Vagina (tissue), 2 donors: ENCODE data around the gene GRIPAP1. TPM values are rescaled to one million over a fixed set of nuclear protein-coding genes. Genes with fewer than 3 reads are reported as not detected.

Source experiments
- DNase-seq, 2 donors: peaks; one replicate each; pipeline ENCODE4 v3.0.0-alpha.2; 2017; ENCODE audit errors: extremely low spot score in 2 of 2
- H3K27ac ChIP-seq: fragments of 200-600 bp; sonication (generic); one replicate; pipeline ENCODE4 v1.5.1; 2019
- H3K27me3 ChIP-seq: fragments of 200-600 bp; sonication (generic); one replicate; pipeline ENCODE4 v1.5.1; 2019
- H3K36me3 ChIP-seq, 2 donors: fragments of 200-600 bp; sonication (generic); one replicate each; pipeline ENCODE4 v1.5.1; 2017 to 2019
- H3K4me1 ChIP-seq: fragments of 200-600 bp; sonication (generic); one replicate; pipeline ENCODE4 v1.5.1; 2019
- H3K4me3 ChIP-seq, 2 donors: fragments of 200-600 bp; sonication (generic); 1 replicate in 1 of 2; 2 replicates in 1 of 2; pipeline ENCODE4 v1.5.1; 2016 to 2019
- H3K9me3 ChIP-seq: fragments of 200-600 bp; sonication (generic); one replicate; pipeline ENCODE4 v1.5.1; 2019
- POLR2A ChIP-seq, 2 donors: fragments of 450-650 bp; IDR thresholded peaks; one replicate each; pipeline ENCODE4 v1.6.1; 2017; ENCODE audit warnings: antibody characterized with exemption in 2 of 2, mild to moderate bottlenecking in 2 of 2, moderate library complexity in 2 of 2
- POLR2AphosphoS5 ChIP-seq, 2 donors: sonication (generic); formaldehyde crosslinking; IDR thresholded peaks; one replicate each; pipeline ENCODE4 v1.9.0; 2017; ENCODE audit warnings: antibody characterized with exemption in 2 of 2, mild to moderate bottlenecking in 2 of 2, low read depth in 1 of 2; ENCODE audit not compliant: insufficient read depth in 1 of 2
- intact Hi-C: fragments of 100-400 bp; cut with DNase I; formaldehyde crosslinking; loops from one replicate; pipeline ENCODE4 v1.15.1; 2023
- small RNA-seq: library from RNA; depleted of rRNA; stranded (forward); fragments of <200 nt; gene quantifications from one replicate; pipeline ENCODE3, GENCODE V24; 2016
- total RNA-seq: library from RNA; depleted of rRNA; stranded (reverse); fragments of >200 nt; gene quantifications from one replicate; pipeline ENCODE4 v1.2.3, GENCODE V29; 2016
- TF ChIP-seq, protein P1 (sequence below), 3 experiments: fragments of 450-650 bp in 2 of 3; fragments of 200-600 bp in 1 of 3; sonication (generic) in 1 of 3; IDR thresholded peaks; one replicate each; pipeline ENCODE4 v1.5.1; 2017 to 2019; ENCODE audit warnings: antibody characterized with exemption in 3 of 3, mild to moderate bottlenecking in 2 of 3, moderate library complexity in 2 of 3

The GRIPAP1 gene
- total RNA-seq, 1 donor from 2014 or later: 27.5 TPM

DNA sequence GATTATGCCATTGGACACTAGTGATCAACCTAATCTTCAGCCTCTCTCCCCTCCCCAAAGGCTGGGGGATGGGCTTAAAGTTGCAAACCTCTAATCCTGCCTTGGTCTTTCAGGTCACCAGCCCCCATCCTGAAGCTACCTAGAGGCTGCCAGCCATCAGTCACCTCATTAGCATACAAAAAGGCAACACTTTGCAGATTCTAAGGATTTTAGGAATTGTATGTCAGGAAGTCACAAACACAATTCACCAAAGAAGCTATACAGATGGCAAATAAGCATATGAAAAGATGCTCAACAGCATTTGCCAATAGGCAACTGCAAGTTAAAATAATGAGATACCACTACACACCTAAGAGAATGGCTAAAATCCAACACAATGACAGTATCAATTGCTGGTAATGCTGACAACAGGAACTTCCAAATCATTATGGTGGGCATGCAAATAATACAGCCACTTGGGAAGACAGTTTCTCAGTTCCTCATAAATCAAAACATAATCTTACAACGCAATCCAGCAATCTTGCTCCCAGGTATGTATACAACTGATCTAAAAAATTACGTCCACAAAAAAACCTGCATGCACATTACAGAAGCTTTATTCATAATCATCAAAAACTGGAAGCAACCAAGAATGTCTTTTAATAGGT, 74.2 kb downstream of the GRIPAP1 start:
- H3K36me3 ChIP-seq: peaks cover 0 to 28% of the 10 kb centered on the region in 2 donors
- no peak for TF ChIP-seq POLR2A (IDR thresholded peaks at IDR 0.05)
- no peak for TF ChIP-seq POLR2AphosphoS5 (IDR thresholded peaks at IDR 0.05; ENCODE audit: insufficient read depth in 1 of 2, low read depth in 1 of 2)
- TF ChIP-seq, protein P1, sequence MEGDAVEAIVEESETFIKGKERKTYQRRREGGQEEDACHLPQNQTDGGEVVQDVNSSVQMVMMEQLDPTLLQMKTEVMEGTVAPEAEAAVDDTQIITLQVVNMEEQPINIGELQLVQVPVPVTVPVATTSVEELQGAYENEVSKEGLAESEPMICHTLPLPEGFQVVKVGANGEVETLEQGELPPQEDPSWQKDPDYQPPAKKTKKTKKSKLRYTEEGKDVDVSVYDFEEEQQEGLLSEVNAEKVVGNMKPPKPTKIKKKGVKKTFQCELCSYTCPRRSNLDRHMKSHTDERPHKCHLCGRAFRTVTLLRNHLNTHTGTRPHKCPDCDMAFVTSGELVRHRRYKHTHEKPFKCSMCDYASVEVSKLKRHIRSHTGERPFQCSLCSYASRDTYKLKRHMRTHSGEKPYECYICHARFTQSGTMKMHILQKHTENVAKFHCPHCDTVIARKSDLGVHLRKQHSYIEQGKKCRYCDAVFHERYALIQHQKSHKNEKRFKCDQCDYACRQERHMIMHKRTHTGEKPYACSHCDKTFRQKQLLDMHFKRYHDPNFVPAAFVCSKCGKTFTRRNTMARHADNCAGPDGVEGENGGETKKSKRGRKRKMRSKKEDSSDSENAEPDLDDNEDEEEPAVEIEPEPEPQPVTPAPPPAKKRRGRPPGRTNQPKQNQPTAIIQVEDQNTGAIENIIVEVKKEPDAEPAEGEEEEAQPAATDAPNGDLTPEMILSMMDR (IDR thresholded peaks at IDR 0.05): no peak

DNA sequence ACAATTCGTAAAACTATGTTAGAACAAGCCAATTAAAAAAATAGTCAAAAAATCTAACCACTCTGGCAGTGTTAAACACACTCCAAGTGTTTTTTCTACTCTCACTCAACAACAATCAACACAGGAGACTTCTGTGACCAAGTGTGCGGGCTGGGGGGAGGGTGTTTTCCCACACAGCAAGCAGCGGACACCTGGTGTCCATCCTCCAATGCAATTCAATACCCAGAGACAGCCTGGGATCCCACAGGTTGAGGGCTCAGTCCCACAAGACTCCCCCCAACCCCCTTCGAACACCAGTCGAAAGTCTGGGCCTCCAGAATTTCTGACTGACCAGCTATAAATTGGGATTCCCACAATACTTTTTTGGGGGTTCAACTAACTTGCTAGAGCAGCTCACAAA, 74.9 kb downstream of the GRIPAP1 start:
- Histone ChIP-seq H3K36me3 (peaks cover 0 to 28% of the 10 kb centered on the region in 2 donors), H3K9me3 (no peaks in the 10 kb centered on the region), H3K27ac (no peak overlapping the region), H3K4me3 (no peak overlapping the region), H3K27me3 (no peaks in the 10 kb centered on the region), H3K4me1 (no peaks in the 10 kb centered on the region)
- no peak for DNase-seq
- TF ChIP-seq, protein P1 (IDR thresholded peaks at IDR 0.05): no peak
- TF ChIP-seq POLR2A (IDR thresholded peaks at IDR 0.05) (no peak), POLR2AphosphoS5 (IDR thresholded peaks at IDR 0.05; ENCODE audit: insufficient read depth in 1 of 2, low read depth in 1 of 2) (no peak)
- intact Hi-C loops: no loop called here

More for the DNA sequence above, 74.2 kb downstream of the GRIPAP1 start:
- intact Hi-C loops: no loop called here
- Histone ChIP-seq H3K27ac (no peak overlapping the region), H3K27me3 (no peaks in the 10 kb centered on the region), H3K9me3 (no peaks in the 10 kb centered on the region), H3K4me3 (no peak overlapping the region), H3K4me1 (no peaks in the 10 kb centered on the region)
- DNase-seq: no peak

DNA sequence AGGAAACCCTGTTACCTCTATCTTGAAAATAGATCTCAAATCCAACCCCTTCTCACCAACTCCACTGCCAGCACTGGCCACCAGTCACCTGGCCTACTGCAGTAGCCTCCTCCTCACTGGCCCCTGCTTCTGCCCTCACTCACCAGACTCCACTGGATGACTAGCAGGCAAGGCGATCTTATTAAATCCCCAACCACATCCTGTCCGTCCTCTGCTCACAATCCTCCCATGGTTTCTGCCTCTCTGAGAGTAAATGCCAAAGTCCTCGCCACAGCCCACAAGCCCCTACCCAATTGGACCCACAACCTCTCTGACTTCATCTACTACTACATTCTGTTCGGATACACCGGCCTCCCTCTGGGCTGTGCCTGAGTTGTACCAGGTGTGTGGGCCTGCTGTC, 77.8 kb downstream of the GRIPAP1 start:
- intact Hi-C loops: no loop called here
- Histone ChIP-seq H3K27ac (no peak overlapping the region), H3K4me1 (peaks cover 6% of the 10 kb centered on the region), H3K9me3 (no peaks in the 10 kb centered on the region), H3K27me3 (no peaks in the 10 kb centered on the region), H3K36me3 (peaks cover 0 to 17% of the 10 kb centered on the region in 2 donors), H3K4me3 (no peak overlapping the region)
- no peak for DNase-seq
- TF ChIP-seq, protein P1 (IDR thresholded peaks at IDR 0.05): no peak

DNA sequence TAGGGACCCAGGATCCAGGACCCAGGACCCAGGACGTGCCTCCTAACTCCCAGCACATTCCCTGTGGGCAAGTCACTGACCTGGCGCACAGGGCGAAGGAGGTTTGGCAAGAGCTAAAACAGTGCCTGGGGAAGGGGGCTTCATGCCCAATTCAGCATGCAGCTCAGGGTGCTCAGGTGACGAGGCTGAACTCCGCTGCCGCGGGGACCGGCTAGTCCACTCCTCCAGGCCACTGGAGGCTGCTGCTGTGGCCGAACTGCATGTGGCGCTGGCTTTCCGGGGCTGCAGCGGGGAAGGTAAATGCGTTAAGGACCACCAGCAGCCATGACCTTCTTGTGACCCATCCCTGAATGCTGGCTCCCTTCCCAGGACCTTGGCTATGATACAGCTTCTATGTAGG, 78.3 kb downstream of the GRIPAP1 start:
- Histone ChIP-seq H3K4me1 (peaks cover 6% of the 10 kb centered on the region), H3K36me3 (peaks cover 0 to 17% of the 10 kb centered on the region in 2 donors), H3K27me3 (no peaks in the 10 kb centered on the region), H3K9me3 (no peaks in the 10 kb centered on the region), H3K27ac (no peak overlapping the region), H3K4me3 (no peak overlapping the region)
- TF ChIP-seq, protein P1 (IDR thresholded peaks at IDR 0.05): no peak
- no peak for TF ChIP-seq POLR2A (IDR thresholded peaks at IDR 0.05)
- TF ChIP-seq POLR2AphosphoS5 (IDR thresholded peaks at IDR 0.05; ENCODE audit: insufficient read depth in 1 of 2, low read depth in 1 of 2): no peak
- intact Hi-C loops: no loop called here
- DNase-seq: no peak

Small RNA genes lying within 50 kb of the gene (small RNA-seq; reads per million reads assigned to genes)
- gene RNU6-722P: not detected

Other genes with a start within 250 kb of the GRIPAP1 start
- not detected for gene GLOD5, start 240.5 kb downstream of the GRIPAP1 start, total RNA-seq
- 1.2 TPM for gene GATA1, start 215.7 kb downstream of the GRIPAP1 start, total RNA-seq
- 67.8 TPM for gene HDAC6, start 200.2 kb downstream of the GRIPAP1 start, total RNA-seq
- gene ERAS, start 175.8 kb downstream of the GRIPAP1 start, total RNA-seq: not detected
- gene PCSK1N, start 166.7 kb downstream of the GRIPAP1 start, total RNA-seq: 15.0 TPM
- 43.5 TPM for gene TIMM17B, start 104.5 kb downstream of the GRIPAP1 start, total RNA-seq
- 67.5 TPM for gene PQBP1, start 104.3 kb downstream of the GRIPAP1 start, total RNA-seq
- gene SLC35A2, start 90.6 kb downstream of the GRIPAP1 start, total RNA-seq: 7.1 TPM
- gene PIM2, start 83.2 kb downstream of the GRIPAP1 start, total RNA-seq: 11.5 TPM
- gene OTUD5, start 44.7 kb downstream of the GRIPAP1 start, total RNA-seq: 44.7 TPM
- 2.0 TPM for gene KCND1, start 30.4 kb downstream of the GRIPAP1 start, total RNA-seq
- gene TFE3, start 41.1 kb upstream of the GRIPAP1 start, total RNA-seq: 87.4 TPM
- gene CCDC120, start 56.7 kb upstream of the GRIPAP1 start, total RNA-seq: 8.6 TPM
- gene PRAF2, start 71.7 kb upstream of the GRIPAP1 start, total RNA-seq: 24.1 TPM
- gene WDR45, start 77.6 kb upstream of the GRIPAP1 start, total RNA-seq: 72.7 TPM
- 17.7 TPM for gene GPKOW, start 121.5 kb upstream of the GRIPAP1 start, total RNA-seq
- 2.2 TPM for gene MAGIX, start 160.5 kb upstream of the GRIPAP1 start, total RNA-seq
- gene PLP2, start 169.6 kb upstream of the GRIPAP1 start, total RNA-seq: 81.3 TPM
- 26.5 TPM for gene PRICKLE3, start 184.1 kb upstream of the GRIPAP1 start, total RNA-seq
- gene SYP, start 197.9 kb upstream of the GRIPAP1 start, total RNA-seq: 11.0 TPM
- 0.25 TPM for gene CACNA1F, start 231.1 kb upstream of the GRIPAP1 start, total RNA-seq
- gene CCDC22, start 233.2 kb upstream of the GRIPAP1 start, total RNA-seq: 8.8 TPM